HG02763 (cell line): Measurements from ENCODE around the gene DIRAS1.
"Not testable (repeated sequence)": the region's sequence is repeated elsewhere in the genome, so short reads cannot be mapped to it uniquely, and the experiment has no call there.

ENCODE experiments used
- ATAC-seq: cut with Tn5 transposase; IDR thresholded peaks from one replicate; pipeline ENCODE4 v1.9.1; 2021; ENCODE audit warnings: mild to moderate bottlenecking, moderate library complexity; ENCODE audit not compliant: unreplicated experiment

The DIRAS1 gene

GRCh38 chr19:2679439-2679838 lies 41.7 kb downstream of the DIRAS1 start:
- ATAC-seq, result no peak

GRCh38 chr19:2678948-2679347 lies 42.2 kb downstream of the DIRAS1 start:
- ATAC-seq, result not testable (repeated sequence)

GRCh38 chr19:2678044-2678671 lies 43.0 kb downstream of the DIRAS1 start:
- ATAC-seq, result peak; percentile 41

GRCh38 chr19:2676823-2677222 lies 44.3 kb downstream of the DIRAS1 start:
- ATAC-seq, result no peak

GRCh38 chr19:2675892-2676291 lies 45.3 kb downstream of the DIRAS1 start:
- no peak for ATAC-seq

GRCh38 chr19:2670217-2670616 lies 51.0 kb downstream of the DIRAS1 start:
- ATAC-seq, result no peak

GRCh38 chr19:2668175-2668763 lies 52.9 kb downstream of the DIRAS1 start:
- ATAC-seq, result no peak

- not testable (repeated sequence) for ATAC-seq
These were observed 53.8 kb downstream of the DIRAS1 start for GRCh38 chr19:2667349-2667748.

GRCh38 chr19:2666344-2666994 lies 54.7 kb downstream of the DIRAS1 start:
- ATAC-seq, result no peak

- ATAC-seq, result no peak
These were observed 56.1 kb downstream of the DIRAS1 start for GRCh38 chr19:2665103-2665502.
